ENCODE results near the gene NLRC5.
"Not testable (repeated sequence)": the region's sequence is repeated elsewhere in the genome, so short reads cannot be mapped to it uniquely, and the experiment has no call there.

- TF ChIP-seq CTCF, POLR2A (IDR thresholded peaks at IDR 0.05): not testable (repeated sequence)
Measured at GRCh38 chr16:56992431-56992830, 3.1 kb downstream of the NLRC5 start.

Data from body of pancreas (tissue), 4 donors.